Transverse colon (tissue), 3 donors: ENCODE data around the gene WDCP.

Experiments
- POLR2A ChIP-seq: fragments of 450-650 bp; IDR thresholded peaks from one replicate; pipeline ENCODE4 v1.6.1; 2016; ENCODE audit warnings: antibody characterized with exemption, mild to moderate bottlenecking, moderate library complexity
- TF ChIP-seq, protein P1 (sequence below), 5 experiments: fragments of 200-600 bp in 3 of 5; fragments of 450-650 bp in 2 of 5; sonication (generic) in 3 of 5; IDR thresholded peaks; 1 replicate in 2 of 5; 2 replicates in 3 of 5; pipeline ENCODE4 v1.5.1; 2016 to 2017; ENCODE audit warnings: antibody characterized with exemption in 5 of 5, inconsistent platforms in 3 of 5, mild to moderate bottlenecking in 2 of 5, moderate library complexity in 1 of 5

GRCh38 chr2:24073816-24074215, 26.6 kb upstream of the WDCP start:
- TF ChIP-seq POLR2A = no peak
- TF ChIP-seq, protein P1, sequence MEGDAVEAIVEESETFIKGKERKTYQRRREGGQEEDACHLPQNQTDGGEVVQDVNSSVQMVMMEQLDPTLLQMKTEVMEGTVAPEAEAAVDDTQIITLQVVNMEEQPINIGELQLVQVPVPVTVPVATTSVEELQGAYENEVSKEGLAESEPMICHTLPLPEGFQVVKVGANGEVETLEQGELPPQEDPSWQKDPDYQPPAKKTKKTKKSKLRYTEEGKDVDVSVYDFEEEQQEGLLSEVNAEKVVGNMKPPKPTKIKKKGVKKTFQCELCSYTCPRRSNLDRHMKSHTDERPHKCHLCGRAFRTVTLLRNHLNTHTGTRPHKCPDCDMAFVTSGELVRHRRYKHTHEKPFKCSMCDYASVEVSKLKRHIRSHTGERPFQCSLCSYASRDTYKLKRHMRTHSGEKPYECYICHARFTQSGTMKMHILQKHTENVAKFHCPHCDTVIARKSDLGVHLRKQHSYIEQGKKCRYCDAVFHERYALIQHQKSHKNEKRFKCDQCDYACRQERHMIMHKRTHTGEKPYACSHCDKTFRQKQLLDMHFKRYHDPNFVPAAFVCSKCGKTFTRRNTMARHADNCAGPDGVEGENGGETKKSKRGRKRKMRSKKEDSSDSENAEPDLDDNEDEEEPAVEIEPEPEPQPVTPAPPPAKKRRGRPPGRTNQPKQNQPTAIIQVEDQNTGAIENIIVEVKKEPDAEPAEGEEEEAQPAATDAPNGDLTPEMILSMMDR (IDR thresholded peaks at IDR 0.05) = no peak
